Rectal smooth muscle tissue (tissue), 1 donor: ENCODE data around the gene ING4.

ENCODE experiments used
- H3K27ac ChIP-seq: one replicate; pipeline ENCODE4 v1.7.0; 2013; ENCODE audit warnings: low read depth, low read length, inconsistent platforms
- H3K27me3 ChIP-seq: one replicate; pipeline ENCODE4 v1.7.0; 2013; ENCODE audit warnings: low read length; ENCODE audit not compliant: control insufficient read depth, insufficient read depth
- H3K36me3 ChIP-seq: one replicate; pipeline ENCODE4 v1.7.0; 2013; ENCODE audit warnings: low read length; ENCODE audit not compliant: control insufficient read depth, insufficient read depth
- H3K4me1 ChIP-seq: one replicate; pipeline ENCODE4 v1.7.0; 2013; ENCODE audit warnings: low read length; ENCODE audit not compliant: control insufficient read depth, insufficient read depth
- H3K4me3 ChIP-seq: one replicate; pipeline ENCODE4 v1.7.0; 2013; ENCODE audit warnings: low read length
- H3K9ac ChIP-seq: one replicate; pipeline ENCODE4 v1.7.0; 2013; ENCODE audit warnings: low read length

Gene ING4

GRCh38 chr12:6607751-6608591 lies 54.9 kb downstream of the ING4 start:
- peak overlapping the region; percentile 16 for H3K4me3 ChIP-seq
- H3K27ac ChIP-seq, result peak overlapping the region; percentile 96
- H3K36me3 ChIP-seq, result peaks cover 3% of the 10 kb centered on the region
- H3K27me3 ChIP-seq, result no peaks in the 10 kb centered on the region
- H3K4me1 ChIP-seq, result peaks cover 36% of the 10 kb centered on the region
- no peak overlapping the region for H3K9ac ChIP-seq

- peaks cover 11% of the 10 kb centered on the region for H3K36me3 ChIP-seq
- H3K27me3 ChIP-seq, result no peaks in the 10 kb centered on the region
- peak overlapping the region; percentile 79 for H3K9ac ChIP-seq
- H3K27ac ChIP-seq, result peak overlapping the region; percentile 96
- peaks cover 30% of the 10 kb centered on the region for H3K4me1 ChIP-seq
- H3K4me3 ChIP-seq, result peak overlapping the region; percentile 88
Measured at GRCh38 chr12:6606331-6607131, 56.4 kb downstream of the ING4 start.

GRCh38 chr12:6605421-6606330 lies 57.2 kb downstream of the ING4 start:
- Histone ChIP-seq H3K9ac (peak overlapping the region; percentile 79), H3K4me3 (peak overlapping the region; percentile 88), H3K27me3 (no peaks in the 10 kb centered on the region), H3K4me1 (peaks cover 28% of the 10 kb centered on the region), H3K27ac (peak overlapping the region; percentile 96), H3K36me3 (peaks cover 19% of the 10 kb centered on the region)

GRCh38 chr12:6604259-6605029 lies 58.5 kb downstream of the ING4 start:
- no peak overlapping the region for H3K27ac ChIP-seq
- peaks cover 28% of the 10 kb centered on the region for H3K4me1 ChIP-seq
- H3K9ac ChIP-seq, result no peak overlapping the region
- H3K27me3 ChIP-seq, result no peaks in the 10 kb centered on the region
- H3K36me3 ChIP-seq, result peaks cover 31% of the 10 kb centered on the region
- H3K4me3 ChIP-seq, result peak overlapping the region; percentile 88

GRCh38 chr12:6603095-6603567 lies 59.8 kb downstream of the ING4 start:
- H3K4me1 ChIP-seq, result peaks cover 28% of the 10 kb centered on the region
- H3K27me3 ChIP-seq, result no peaks in the 10 kb centered on the region
- peak overlapping the region; percentile 40 for H3K27ac ChIP-seq
- H3K36me3 ChIP-seq, result peaks cover 41% of the 10 kb centered on the region
- H3K9ac ChIP-seq, result no peak overlapping the region
- H3K4me3 ChIP-seq, result no peak overlapping the region

- Histone ChIP-seq H3K4me3 (peak overlapping the region; percentile 16), H3K36me3 (peaks cover 45% of the 10 kb centered on the region), H3K4me1 (peaks cover 25% of the 10 kb centered on the region), H3K27me3 (no peaks in the 10 kb centered on the region), H3K27ac (peak overlapping the region; percentile 40), H3K9ac (no peak overlapping the region)
Measured at GRCh38 chr12:6602526-6602925, 60.4 kb downstream of the ING4 start.
